ENCODE data around the gene KCNJ11. TPM values are rescaled to one million over a fixed set of nuclear protein-coding genes. Genes with fewer than 3 reads are reported as not detected.

Gene KCNJ11
- total and polyA plus RNA-seq, 10 of the 15 experiments (the other 5 are each of a cell fraction or from before 2014, with no cell fraction given), result 0.06 to 0.56 (median 0.21) TPM; not detected in 6

GRCh38 chr11:17396598-17397310 lies 8.3 kb upstream of the KCNJ11 start (continued):
- no peak for TF ChIP-seq CUX1 (IDR thresholded peaks at IDR 0.05; ENCODE audit: insufficient replicate concordance, low read depth, low read length)
- no peak for TF ChIP-seq IKZF1 (conservative IDR thresholded peaks at IDR 0.05)
- TF ChIP-seq RBBP5 (conservative IDR thresholded peaks at IDR 0.05), result no peak
- TF ChIP-seq POLR2A (IDR thresholded peaks at IDR 0.05; ENCODE audit: low read depth, low read length), result no peak
- TF ChIP-seq RAD51 (IDR thresholded peaks at IDR 0.05), result no peak
- no peak for TF ChIP-seq KAT2A (conservative IDR thresholded peaks at IDR 0.05; ENCODE audit: control insufficient read depth, low read depth, low read length)
- TF ChIP-seq ZNF274 (IDR thresholded peaks at IDR 0.05; ENCODE audit: insufficient read depth, insufficient read length), result no peak
- TF ChIP-seq RELA (IDR thresholded peaks at IDR 0.05; ENCODE audit: borderline replicate concordance, partially characterized antibody), result no peak
- no peak for TF ChIP-seq PKNOX1 (IDR thresholded peaks at IDR 0.05)
